Cortex of kidney (tissue), 1 donor: ENCODE results near the gene REV3L.
"Not testable (repeated sequence)": the region's sequence is repeated elsewhere in the genome, so short reads cannot be mapped to it uniquely, and the experiment has no call there.

Experiments
- DNase-seq: peaks from one replicate; lab custom pipeline; 2025; lab: John Stamatoyannopoulos, UW

Gene REV3L

GRCh38 chr6:111260570-111261298 is 222.3 kb downstream of the REV3L start:
- DNase-seq, result no peak

- DNase-seq, result peak; percentile 93
These were observed 223.8 kb downstream of the REV3L start for GRCh38 chr6:111259089-111259831.

GRCh38 chr6:111258615-111259088 is 224.4 kb downstream of the REV3L start:
- no peak for DNase-seq

- no peak for DNase-seq
These were observed 225.0 kb downstream of the REV3L start for GRCh38 chr6:111258010-111258409.

GRCh38 chr6:111256646-111257045 is 226.4 kb downstream of the REV3L start:
- DNase-seq, result no peak

- not testable (repeated sequence) for DNase-seq
These were observed 227.2 kb downstream of the REV3L start for GRCh38 chr6:111255838-111256237.

GRCh38 chr6:111254779-111255166 is 228.2 kb downstream of the REV3L start:
- no peak for DNase-seq

GRCh38 chr6:111254004-111254778 is 228.8 kb downstream of the REV3L start:
- DNase-seq, result no peak

GRCh38 chr6:111252726-111253125 is 230.3 kb downstream of the REV3L start:
- no peak for DNase-seq

GRCh38 chr6:111250791-111251354 is 232.1 kb downstream of the REV3L start:
- no peak for DNase-seq
